DND-41 (cell line): ENCODE measurements around the gene BMF.

ENCODE experiments used
- ATAC-seq: fragments of 200-7000 bp; cut with Tn5 transposase; 3 replicates; pipeline ENCODE4 v1.9.1; 2021; ENCODE audit warnings: low read depth; ENCODE audit not compliant: insufficient read depth
- DNase-seq: peaks from one replicate; pipeline ENCODE4 v3.0.0-alpha.2; 2020
- H2AFZ ChIP-seq: 2 replicates; pipeline ENCODE4 v1.6.0; 2012; ENCODE audit warnings: low read depth, low read length
- H3K27ac ChIP-seq: 2 replicates; pipeline ENCODE4 v1.5.1; 2012; ENCODE audit warnings: low read length, inconsistent platforms
- H3K27me3 ChIP-seq: fragments of 200-600 bp; sonication (generic); 2 replicates; pipeline ENCODE4 v1.6.0; 2012; ENCODE audit warnings: low read length, mild to moderate bottlenecking, inconsistent platforms; ENCODE audit not compliant: insufficient read depth, poor library complexity
- H3K36me3 ChIP-seq: 2 replicates; pipeline ENCODE4 v1.5.1; 2012; ENCODE audit warnings: low read length, inconsistent platforms; ENCODE audit not compliant: insufficient read depth
- H3K4me1 ChIP-seq: 2 replicates; pipeline ENCODE4 v1.5.1; 2012; ENCODE audit warnings: mild to moderate bottlenecking, low read length; ENCODE audit not compliant: insufficient read depth
- H3K4me2 ChIP-seq: 2 replicates; pipeline ENCODE4 v1.6.0; 2012; ENCODE audit warnings: mild to moderate bottlenecking, moderate library complexity, low read length, inconsistent platforms; ENCODE audit not compliant: insufficient read depth
- H3K4me3 ChIP-seq, 2 experiments: fragments of 200-600 bp in 1 of 2; shearing (Covaris generic) in 1 of 2; 2 replicates each; pipeline ENCODE4 v1.5.1; 2012 to 2016; ENCODE audit warnings: inconsistent platforms in 2 of 2, low read length in 2 of 2, mild to moderate bottlenecking in 2 of 2, low read depth in 1 of 2, moderate library complexity in 1 of 2
- H3K79me2 ChIP-seq: 2 replicates; pipeline ENCODE4 v1.6.0; 2012; ENCODE audit warnings: low read length, inconsistent platforms; ENCODE audit not compliant: insufficient read depth
- H3K9ac ChIP-seq: 2 replicates; pipeline ENCODE4 v1.6.0; 2012; ENCODE audit warnings: low read depth, mild to moderate bottlenecking, inconsistent platforms, low read length, moderate library complexity
- H3K9me3 ChIP-seq: 2 replicates; pipeline ENCODE4 v1.5.1; 2012; ENCODE audit warnings: low read length, moderate library complexity, mild to moderate bottlenecking, inconsistent platforms; ENCODE audit not compliant: insufficient read depth, severe bottlenecking
- H4K20me1 ChIP-seq: 2 replicates; pipeline ENCODE4 v1.6.0; 2012; ENCODE audit warnings: low read length; ENCODE audit not compliant: insufficient read depth
- CTCF ChIP-seq: IDR thresholded peaks from 2 replicates; pipeline ENCODE4 v1.5.1; 2012; ENCODE audit warnings: borderline replicate concordance, low read length, moderate library complexity, mild to moderate bottlenecking; ENCODE audit not compliant: poor library complexity, severe bottlenecking; ENCODE audit errors: extremely low read depth
- EZH2 ChIP-seq: IDR thresholded peaks from 3 replicates; pipeline ENCODE4 v1.6.1; 2012; ENCODE audit warnings: borderline replicate concordance, low read depth, mild to moderate bottlenecking, moderate library complexity, low read length, inconsistent platforms; ENCODE audit not compliant: severe bottlenecking

The BMF gene

GRCh38 chr15:40151991-40152390 lies 43.3 kb upstream of the BMF start:
- ATAC-seq (no peak), DNase-seq (no peak)
- Histone ChIP-seq H3K27ac (no peak overlapping the region), H3K36me3 (no peaks in the 10 kb centered on the region), H2AFZ (no peak overlapping the region), H3K9ac (no peak overlapping the region), H3K4me2 (no peak overlapping the region), H3K9me3 (no peaks in the 10 kb centered on the region), H3K79me2 (no peaks in the 10 kb centered on the region), H3K4me1 (no peaks in the 10 kb centered on the region), H4K20me1 (no peaks in the 10 kb centered on the region), H3K4me3 (no peak overlapping the region), H3K27me3 (no peaks in the 10 kb centered on the region)
- no peak for TF ChIP-seq EZH2

GRCh38 chr15:40151499-40151898 lies 42.8 kb upstream of the BMF start:
- Histone ChIP-seq H2AFZ (no peak overlapping the region), H3K9ac (no peak overlapping the region), H3K4me1 (no peaks in the 10 kb centered on the region), H3K27me3 (no peaks in the 10 kb centered on the region), H3K36me3 (no peaks in the 10 kb centered on the region), H3K9me3 (no peaks in the 10 kb centered on the region), H3K79me2 (no peaks in the 10 kb centered on the region), H4K20me1 (no peaks in the 10 kb centered on the region), H3K4me3 (no peak overlapping the region), H3K4me2 (no peak overlapping the region), H3K27ac (no peak overlapping the region)
- DNase-seq (no peak), ATAC-seq (no peak)
- no peak for TF ChIP-seq EZH2
- no peak for TF ChIP-seq CTCF

GRCh38 chr15:40150163-40150925 lies 41.7 kb upstream of the BMF start:
- ATAC-seq (no peak), DNase-seq (no peak)
- no peak for TF ChIP-seq CTCF
- no peak for TF ChIP-seq EZH2
- no peak overlapping the region for H3K4me2 ChIP-seq
- no peak overlapping the region for H3K4me3 ChIP-seq
- H3K36me3 ChIP-seq: no peaks in the 10 kb centered on the region
- H3K9me3 ChIP-seq: no peaks in the 10 kb centered on the region
- H3K27ac ChIP-seq: no peak overlapping the region
- no peak overlapping the region for H2AFZ ChIP-seq
- no peaks in the 10 kb centered on the region for H4K20me1 ChIP-seq
- H3K4me1 ChIP-seq: no peaks in the 10 kb centered on the region
- H3K9ac ChIP-seq: no peak overlapping the region
- H3K27me3 ChIP-seq: no peaks in the 10 kb centered on the region
- no peaks in the 10 kb centered on the region for H3K79me2 ChIP-seq

GRCh38 chr15:40149339-40149738 lies 40.7 kb upstream of the BMF start:
- Histone ChIP-seq H2AFZ (no peak overlapping the region), H3K27ac (no peak overlapping the region), H3K9me3 (no peaks in the 10 kb centered on the region), H3K36me3 (no peaks in the 10 kb centered on the region), H4K20me1 (no peaks in the 10 kb centered on the region), H3K4me2 (no peak overlapping the region), H3K4me1 (no peaks in the 10 kb centered on the region), H3K79me2 (no peaks in the 10 kb centered on the region), H3K9ac (no peak overlapping the region), H3K27me3 (no peaks in the 10 kb centered on the region), H3K4me3 (no peak overlapping the region)
- DNase-seq (no peak), ATAC-seq (no peak)
- TF ChIP-seq EZH2: no peak
- no peak for TF ChIP-seq CTCF
